Esophagus muscularis mucosa (tissue), 4 donors: ENCODE results near the gene CCL8.

Source experiments
- CTCF ChIP-seq, 3 experiments: fragments of 200-600 bp in 2 of 3; fragments of 450-650 bp in 1 of 3; sonication (generic) in 2 of 3; IDR thresholded peaks; one replicate each; pipeline ENCODE4 v1.5.1; 2017 to 2019; ENCODE audit warnings: antibody characterized with exemption in 3 of 3, mild to moderate bottlenecking in 2 of 3, moderate library complexity in 1 of 3
- EP300 ChIP-seq: sonication (generic); formaldehyde crosslinking; IDR thresholded peaks from one replicate; pipeline ENCODE4 v1.6.1; 2017; ENCODE audit warnings: antibody characterized with exemption
- POLR2A ChIP-seq: fragments of 450-650 bp; IDR thresholded peaks from one replicate; pipeline ENCODE4 v1.6.1; 2017; ENCODE audit warnings: antibody characterized with exemption, moderate library complexity, mild to moderate bottlenecking, low read depth
- POLR2AphosphoS5 ChIP-seq, 2 donors: sonication (generic); formaldehyde crosslinking; IDR thresholded peaks; one replicate each; pipeline ENCODE4 v1.6.1; 2017; ENCODE audit warnings: antibody characterized with exemption in 2 of 2

- TF ChIP-seq CTCF (IDR thresholded peaks at IDR 0.05) (no peak), POLR2AphosphoS5 (IDR thresholded peaks at IDR 0.05) (no peak), POLR2A (no peak), EP300 (no peak)
These were observed 49.3 kb upstream of the CCL8 start, which contains the start of gene CCL7 for GRCh38 chr17:34269969-34270368.
